ENCODE data around the gene CENPU. TPM values are rescaled to one million over a fixed set of nuclear protein-coding genes. Genes with fewer than 3 reads are reported as not detected.
"Not testable (repeated sequence)": the region's sequence is repeated elsewhere in the genome, so short reads cannot be mapped to it uniquely, and the experiment has no call there.

Gene CENPU, protein sequence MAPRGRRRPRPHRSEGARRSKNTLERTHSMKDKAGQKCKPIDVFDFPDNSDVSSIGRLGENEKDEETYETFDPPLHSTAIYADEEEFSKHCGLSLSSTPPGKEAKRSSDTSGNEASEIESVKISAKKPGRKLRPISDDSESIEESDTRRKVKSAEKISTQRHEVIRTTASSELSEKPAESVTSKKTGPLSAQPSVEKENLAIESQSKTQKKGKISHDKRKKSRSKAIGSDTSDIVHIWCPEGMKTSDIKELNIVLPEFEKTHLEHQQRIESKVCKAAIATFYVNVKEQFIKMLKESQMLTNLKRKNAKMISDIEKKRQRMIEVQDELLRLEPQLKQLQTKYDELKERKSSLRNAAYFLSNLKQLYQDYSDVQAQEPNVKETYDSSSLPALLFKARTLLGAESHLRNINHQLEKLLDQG
- 10 to 100 TPM; 48.6 to 66.4 TPM for total RNA-seq

DNA sequence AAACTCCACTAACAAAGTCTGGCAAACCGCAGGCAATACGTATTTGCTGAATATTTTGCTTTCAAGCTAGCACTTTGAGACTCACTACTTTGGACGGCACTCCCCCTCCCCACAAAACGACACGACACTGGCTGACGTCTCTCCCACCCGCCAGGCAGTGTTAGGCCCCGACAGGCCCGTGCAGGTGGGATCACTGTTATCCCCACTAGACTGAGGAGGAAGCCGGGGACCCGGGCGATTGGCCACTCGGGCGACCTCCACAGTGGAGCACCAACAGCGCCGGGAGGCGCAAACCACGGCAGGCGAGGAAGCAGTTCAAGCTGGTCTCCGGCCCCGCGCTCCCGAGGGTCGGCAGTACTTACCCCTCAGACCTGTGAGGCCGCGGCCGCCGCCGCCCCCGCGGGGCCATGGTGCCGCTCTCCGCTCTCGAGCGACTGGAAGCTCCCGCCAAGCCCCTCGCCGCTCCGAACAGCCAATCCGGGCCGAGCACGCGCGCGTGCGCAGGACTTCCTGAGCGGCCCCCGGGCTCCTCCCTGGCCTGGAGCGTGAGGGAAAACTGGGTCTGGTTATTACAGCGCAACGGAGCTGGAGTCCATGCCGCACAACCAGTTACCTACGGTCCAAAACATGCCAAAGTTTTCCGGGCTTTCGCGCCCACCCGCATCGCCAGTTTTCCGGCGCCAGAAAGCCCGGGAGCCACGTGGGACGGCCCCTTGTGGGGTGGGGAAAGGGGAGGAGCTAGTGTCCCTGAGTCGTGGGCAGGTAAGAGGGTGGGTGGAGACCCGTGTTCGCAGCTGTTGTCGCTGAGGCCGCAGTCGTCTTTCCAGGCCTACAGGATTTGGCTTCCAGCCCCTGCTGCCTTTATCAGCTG lies at the start of gene CENPU:
Gene CENPU (minus strand): TSS at position 443 of the 871 bp plus-strand sequence. CDS start 34 bp downstream, at position 409.
- Mint-ChIP-seq H3K27me3 (no peaks in the 10 kb centered on the region), H3K4me1 (peaks cover 6% of the 10 kb centered on the region), H3K4me3 (peak within 1 kb of the TSS; percentile 94), H3K27ac (peak within 1 kb of the TSS; percentile 85), H3K36me3 (ENCODE audit: low read depth) (peaks cover 46% of the 10 kb centered on the region), H3K9me3 (no peaks in the 10 kb centered on the region)
- ATAC-seq (replicated peaks) = peak; percentile 92

DNA sequence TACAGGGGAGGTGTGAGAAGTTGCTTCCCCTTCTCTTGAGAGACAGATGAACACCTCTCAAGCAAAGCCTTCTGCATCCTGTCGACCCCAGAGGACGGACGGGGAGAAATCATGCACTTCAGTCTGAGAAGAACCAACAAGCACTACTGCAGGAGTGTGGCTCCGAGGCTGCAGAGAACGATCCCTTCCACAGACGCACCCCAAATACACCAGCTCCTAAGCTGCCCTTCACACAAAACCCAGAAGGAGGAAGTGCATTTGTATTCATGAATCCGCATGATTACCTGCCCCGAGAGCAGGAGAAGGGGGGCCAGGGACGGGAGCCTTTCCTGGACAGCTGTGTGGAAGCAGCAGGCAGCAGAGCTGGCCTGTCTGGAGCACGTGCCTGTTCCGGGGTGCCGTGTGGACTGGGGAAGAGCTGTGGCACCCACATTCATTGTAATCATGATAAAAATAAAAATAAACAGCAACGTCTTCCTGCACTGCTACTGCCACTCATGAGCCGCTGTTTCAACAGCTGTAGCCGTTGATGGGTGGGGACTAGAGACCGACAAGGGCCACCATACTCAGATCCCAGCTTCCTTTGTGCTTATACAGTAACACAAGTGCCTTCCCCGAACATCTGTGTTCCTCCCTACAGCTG lies 49.0 kb upstream of the CENPU start:
- no peak for ATAC-seq (replicated peaks)
- Mint-ChIP-seq H3K27me3 (no peaks in the 10 kb centered on the region), H3K27ac (no peak overlapping the region), H3K4me1 (peaks cover 3% of the 10 kb centered on the region), H3K4me3 (no peak overlapping the region), H3K9me3 (no peaks in the 10 kb centered on the region), H3K36me3 (ENCODE audit: low read depth) (peaks cover 55% of the 10 kb centered on the region)

DNA sequence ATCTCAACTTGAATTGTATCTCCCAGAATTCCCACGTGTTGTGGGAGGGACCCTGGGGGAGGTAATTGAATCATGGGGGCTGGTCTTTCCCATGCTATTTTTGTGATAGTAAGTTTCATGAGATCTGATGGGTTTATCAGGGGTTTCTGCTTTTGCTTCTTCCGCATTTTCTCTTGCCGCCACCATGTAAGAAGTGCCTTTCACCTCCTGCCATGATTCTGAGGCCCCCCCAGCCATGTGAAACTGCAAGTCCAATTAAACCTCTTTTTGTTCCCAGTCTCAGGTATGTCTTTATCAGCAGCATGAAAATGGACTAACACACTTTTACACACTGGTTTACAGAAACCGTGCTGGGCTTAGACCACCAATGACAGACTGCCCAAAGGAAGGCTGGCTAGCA lies 45.3 kb upstream of the CENPU start:
- ATAC-seq (replicated peaks); H3K4me3 Mint-ChIP-seq; H3K9me3 Mint-ChIP-seq; H3K4me1 Mint-ChIP-seq; H3K27ac Mint-ChIP-seq; H3K27me3 Mint-ChIP-seq: not testable (repeated sequence)
- H3K36me3 Mint-ChIP-seq (ENCODE audit: low read depth) = peaks cover 26% of the 10 kb centered on the region

DNA sequence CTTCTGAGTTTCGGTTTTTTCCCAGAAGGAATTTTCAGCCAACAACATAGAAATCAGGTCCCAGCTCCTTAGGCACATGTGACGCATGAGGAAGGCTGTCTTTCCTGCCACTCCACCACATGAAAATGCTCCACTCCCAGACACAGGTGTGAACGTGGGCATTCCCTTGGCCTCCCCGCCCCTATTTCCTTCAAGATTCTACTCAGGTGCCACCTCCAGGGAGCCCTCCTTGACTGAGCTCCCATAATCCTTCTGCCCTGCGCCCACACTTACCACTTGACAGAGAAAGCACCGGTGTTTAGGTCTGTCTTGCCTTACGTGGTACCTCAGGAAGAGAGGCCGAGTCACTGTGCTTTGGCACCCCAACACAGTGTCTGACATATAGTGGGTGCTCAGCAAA lies 44.4 kb upstream of the CENPU start:
- Mint-ChIP-seq H3K4me3 (no peak overlapping the region), H3K4me1 (peaks cover 3% of the 10 kb centered on the region), H3K27me3 (no peaks in the 10 kb centered on the region), H3K27ac (no peak overlapping the region), H3K36me3 (ENCODE audit: low read depth) (peaks cover 17% of the 10 kb centered on the region), H3K9me3 (no peaks in the 10 kb centered on the region)
- no peak for ATAC-seq (replicated peaks)

DNA sequence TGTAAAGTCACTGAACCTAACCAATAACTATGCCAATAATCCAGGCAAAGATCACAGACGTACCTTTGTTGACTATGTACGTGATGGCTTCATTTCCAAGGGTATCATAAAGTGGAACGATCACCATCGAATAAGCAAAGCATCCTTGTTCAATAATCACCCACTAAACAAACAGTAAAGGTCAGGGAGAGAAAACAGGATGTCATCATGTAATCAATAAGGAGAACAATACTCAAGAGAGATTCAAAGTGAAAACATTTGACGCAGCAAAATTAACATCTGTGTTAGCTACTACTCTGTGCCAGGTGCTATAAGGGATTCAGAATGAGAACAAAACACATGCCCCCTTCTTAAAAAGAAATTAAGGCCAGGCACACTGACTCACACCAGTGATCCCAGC lies 42.9 kb upstream of the CENPU start:
- no peak for ATAC-seq (replicated peaks)
- H3K27ac Mint-ChIP-seq = no peak overlapping the region
- H3K4me3 Mint-ChIP-seq = no peak overlapping the region
- peaks cover 5% of the 10 kb centered on the region for H3K36me3 Mint-ChIP-seq (ENCODE audit: low read depth)
- H3K4me1 Mint-ChIP-seq = no peaks in the 10 kb centered on the region
- H3K27me3 Mint-ChIP-seq = no peaks in the 10 kb centered on the region
- H3K9me3 Mint-ChIP-seq = no peaks in the 10 kb centered on the region

DNA sequence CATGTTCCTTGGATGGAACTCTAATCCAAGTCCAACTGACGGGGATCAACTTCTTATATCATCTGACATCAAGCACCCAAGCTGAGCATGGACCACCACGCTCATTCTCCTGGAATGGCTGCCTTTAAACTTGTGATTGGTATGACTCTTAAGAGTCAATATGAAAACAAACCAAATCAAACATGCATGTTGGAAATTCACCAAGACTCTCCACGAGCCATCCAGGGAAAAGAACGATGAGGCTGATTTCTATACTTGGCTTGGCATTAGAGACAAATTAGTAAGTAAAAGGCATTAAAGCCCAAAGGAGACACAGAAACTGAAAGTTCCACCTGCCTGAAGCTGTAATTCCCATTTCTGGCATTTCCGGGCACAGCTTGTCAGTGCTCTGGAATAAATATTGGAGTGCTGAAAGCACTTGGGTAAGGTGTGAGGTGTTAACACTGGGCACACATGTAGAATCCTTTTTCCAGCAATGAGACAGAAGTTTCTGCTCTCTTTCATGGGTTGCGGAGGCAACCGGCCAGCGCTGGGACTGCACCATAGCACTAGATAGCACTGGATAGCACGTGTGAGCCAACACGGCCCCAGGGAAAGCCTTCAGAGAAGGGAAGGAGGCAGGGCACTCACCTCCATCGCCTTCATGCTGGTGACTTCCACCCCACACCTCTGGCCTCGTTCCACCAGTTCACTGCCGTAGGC lies 42.1 kb upstream of the CENPU start:
- no peak overlapping the region for H3K4me3 Mint-ChIP-seq
- peaks cover 5% of the 10 kb centered on the region for H3K36me3 Mint-ChIP-seq (ENCODE audit: low read depth)
- H3K27ac Mint-ChIP-seq = no peak overlapping the region
- H3K4me1 Mint-ChIP-seq = no peaks in the 10 kb centered on the region
- H3K27me3 Mint-ChIP-seq = no peaks in the 10 kb centered on the region
- ATAC-seq (replicated peaks) = no peak
- no peaks in the 10 kb centered on the region for H3K9me3 Mint-ChIP-seq

DNA sequence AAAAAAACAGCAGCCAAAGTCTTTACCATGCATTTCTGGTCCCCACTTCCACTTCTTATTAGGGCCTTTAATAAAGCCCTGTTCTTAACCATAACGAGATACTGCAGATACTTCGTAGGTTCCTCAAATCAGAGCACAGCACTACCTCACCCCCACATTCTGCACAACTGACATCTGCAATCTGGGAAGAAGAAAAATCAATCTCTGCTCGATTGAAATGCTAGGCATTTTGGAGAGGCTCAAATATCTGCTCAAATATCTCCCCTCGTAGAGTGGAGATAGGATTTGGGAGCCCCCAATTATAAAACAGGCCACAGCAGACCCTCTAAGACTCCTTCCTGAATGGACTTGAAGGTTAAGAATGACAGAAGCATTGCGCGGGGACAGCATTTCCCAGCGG lies 40.3 kb upstream of the CENPU start:
- no peak overlapping the region for H3K27ac Mint-ChIP-seq
- no peak overlapping the region for H3K4me3 Mint-ChIP-seq
- H3K27me3 Mint-ChIP-seq = no peaks in the 10 kb centered on the region
- ATAC-seq (replicated peaks) = no peak
- no peaks in the 10 kb centered on the region for H3K4me1 Mint-ChIP-seq
- H3K9me3 Mint-ChIP-seq = no peaks in the 10 kb centered on the region
- peaks cover 10% of the 10 kb centered on the region for H3K36me3 Mint-ChIP-seq (ENCODE audit: low read depth)

DNA sequence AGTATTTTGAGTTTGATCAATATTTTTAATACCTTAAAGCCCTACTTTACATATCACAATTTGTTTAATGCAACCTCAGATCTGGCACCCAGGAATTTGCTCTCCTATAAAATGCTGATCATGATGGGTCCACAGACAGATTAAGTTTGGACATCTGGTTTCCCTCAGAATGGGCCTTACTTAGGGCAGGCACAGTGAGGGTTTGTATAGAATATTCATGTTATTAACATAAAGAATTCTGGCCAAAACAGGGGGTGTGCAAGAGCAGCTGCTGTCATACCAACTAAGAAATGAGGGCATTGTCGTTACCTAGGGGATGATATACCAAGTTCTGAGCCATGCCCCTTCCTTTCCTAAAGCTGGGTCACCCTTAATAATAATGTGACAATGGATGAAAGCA lies 37.5 kb upstream of the CENPU start:
- peaks cover 28% of the 10 kb centered on the region for H3K36me3 Mint-ChIP-seq (ENCODE audit: low read depth)
- no peak overlapping the region for H3K4me3 Mint-ChIP-seq
- H3K4me1 Mint-ChIP-seq = no peaks in the 10 kb centered on the region
- ATAC-seq (replicated peaks) = no peak
- no peak overlapping the region for H3K27ac Mint-ChIP-seq
- H3K9me3 Mint-ChIP-seq = no peaks in the 10 kb centered on the region
- H3K27me3 Mint-ChIP-seq = no peaks in the 10 kb centered on the region

DNA sequence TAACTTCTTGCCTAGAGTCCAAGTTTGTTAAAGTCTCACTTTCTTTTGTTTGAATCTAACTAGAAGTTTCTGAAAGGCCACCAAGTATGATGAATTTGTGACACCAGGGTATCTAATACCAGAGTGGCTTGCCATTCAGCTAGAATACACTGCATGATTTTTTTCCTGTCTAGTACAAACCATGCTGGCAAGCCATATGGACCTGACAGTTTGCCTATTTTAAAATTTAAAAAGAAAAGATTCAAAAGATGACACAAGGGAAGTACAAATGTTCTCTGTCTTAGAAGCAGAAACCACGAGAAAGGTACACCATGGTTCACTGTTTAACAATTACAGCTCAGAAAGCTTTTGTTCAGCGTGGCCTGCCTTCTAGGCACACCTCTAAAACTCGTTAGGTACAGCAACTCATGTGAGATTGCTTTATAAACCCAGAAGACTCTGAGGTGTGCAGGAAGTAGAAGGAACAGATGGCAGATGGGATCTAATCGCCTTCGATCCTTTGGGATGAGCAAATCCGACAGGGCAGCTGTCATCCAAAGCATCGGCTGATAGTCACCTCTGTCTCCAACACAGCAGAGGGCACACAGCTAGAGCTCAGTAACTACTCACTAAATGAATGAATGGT lies 35.4 kb upstream of the CENPU start:
- no peak overlapping the region for H3K27ac Mint-ChIP-seq
- H3K36me3 Mint-ChIP-seq (ENCODE audit: low read depth) = peaks cover 49% of the 10 kb centered on the region
- H3K9me3 Mint-ChIP-seq = no peaks in the 10 kb centered on the region
- no peak overlapping the region for H3K4me3 Mint-ChIP-seq
- H3K27me3 Mint-ChIP-seq = no peaks in the 10 kb centered on the region
- no peaks in the 10 kb centered on the region for H3K4me1 Mint-ChIP-seq
- ATAC-seq (replicated peaks) = no peak

DNA sequence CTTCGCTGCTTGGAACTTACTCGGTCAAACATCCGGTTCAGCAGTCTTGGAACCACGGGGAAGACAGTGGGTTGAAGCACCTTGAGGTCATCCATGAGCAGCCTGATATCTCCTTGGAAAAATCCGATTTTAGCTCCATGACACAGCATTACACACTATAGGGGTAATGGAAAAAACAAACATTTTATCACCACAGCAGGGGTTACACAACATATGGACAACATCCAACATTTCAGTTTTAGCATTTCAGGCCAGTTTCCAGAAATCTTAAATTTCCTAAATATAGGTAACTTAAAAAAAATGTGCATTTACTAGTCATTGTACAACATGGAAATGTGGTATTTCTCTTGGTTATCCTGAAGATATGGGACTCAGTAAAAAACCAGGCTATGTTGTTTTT lies 34.4 kb upstream of the CENPU start:
- Mint-ChIP-seq H3K9me3 (no peaks in the 10 kb centered on the region), H3K27me3 (no peaks in the 10 kb centered on the region), H3K27ac (no peak overlapping the region), H3K36me3 (ENCODE audit: low read depth) (peaks cover 49% of the 10 kb centered on the region), H3K4me1 (no peaks in the 10 kb centered on the region), H3K4me3 (no peak overlapping the region)
- no peak for ATAC-seq (replicated peaks)

DNA sequence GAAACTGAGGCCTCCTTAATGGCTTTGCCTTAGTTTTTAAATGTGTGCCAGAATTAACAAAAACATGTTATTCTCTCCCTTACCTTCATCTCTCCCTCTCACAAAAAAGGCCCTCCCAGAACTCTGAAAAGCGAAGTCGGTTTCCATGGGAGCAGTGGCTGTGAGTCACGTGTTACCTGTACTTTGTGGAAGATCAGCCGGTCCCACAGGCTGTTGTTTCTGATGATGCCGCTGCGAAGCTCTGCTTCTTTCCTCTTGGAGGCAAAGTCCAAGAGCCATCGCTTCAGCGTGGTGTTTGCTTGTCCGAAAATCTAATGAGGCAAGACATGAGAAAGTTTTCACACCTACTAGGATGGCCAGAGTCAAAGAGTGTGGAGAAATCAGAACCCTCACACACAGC lies 32.5 kb upstream of the CENPU start:
- Mint-ChIP-seq H3K4me1 (peaks cover 7% of the 10 kb centered on the region), H3K4me3 (no peak overlapping the region), H3K27me3 (no peaks in the 10 kb centered on the region), H3K9me3 (no peaks in the 10 kb centered on the region), H3K27ac (no peak overlapping the region), H3K36me3 (ENCODE audit: low read depth) (peaks cover 57% of the 10 kb centered on the region)
- ATAC-seq (replicated peaks) = no peak

DNA sequence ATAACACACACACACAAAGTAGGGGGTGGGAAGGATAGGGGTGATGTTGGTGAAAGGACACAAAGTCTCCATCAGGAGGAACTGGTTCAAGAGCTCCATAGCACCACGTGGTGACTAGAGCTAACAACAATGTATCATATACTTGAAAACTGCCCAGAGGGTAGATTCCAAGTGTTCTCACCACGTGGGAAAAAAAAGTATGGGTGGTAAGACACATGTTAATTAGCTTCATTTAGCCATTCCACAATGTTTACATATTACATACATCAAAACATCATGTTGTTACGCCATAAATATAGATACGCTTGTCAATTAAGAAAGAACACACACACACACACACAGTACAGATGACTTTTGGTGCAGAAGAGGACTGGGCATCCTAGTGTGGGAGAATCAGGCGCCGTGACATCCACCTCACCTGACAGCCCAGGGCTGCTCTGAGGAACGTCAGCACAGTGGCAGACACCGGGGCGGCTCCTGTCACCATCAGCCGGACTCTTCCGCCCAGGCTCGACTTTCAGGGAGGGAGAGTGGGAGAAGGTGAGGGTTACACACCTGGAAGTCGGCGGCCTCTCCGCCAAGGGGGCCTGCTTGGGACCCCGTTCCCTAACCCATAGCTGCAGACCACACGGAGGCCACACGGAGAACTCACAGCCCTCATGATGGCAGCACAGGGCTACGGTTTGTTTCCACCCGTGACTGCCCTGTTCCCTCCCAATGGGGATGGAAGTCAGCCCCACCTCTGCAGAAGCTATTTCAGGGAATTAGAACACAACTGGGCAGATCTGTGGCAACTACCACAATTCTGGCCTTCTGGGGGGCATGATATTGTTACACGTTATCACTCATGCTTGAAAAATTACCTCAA lies 31.8 kb upstream of the CENPU start:
- Mint-ChIP-seq H3K27me3 (no peaks in the 10 kb centered on the region), H3K4me3 (no peak overlapping the region), H3K9me3 (no peaks in the 10 kb centered on the region), H3K4me1 (peaks cover 7% of the 10 kb centered on the region), H3K36me3 (ENCODE audit: low read depth) (peaks cover 60% of the 10 kb centered on the region), H3K27ac (no peak overlapping the region)
- ATAC-seq (replicated peaks) = no peak

DNA sequence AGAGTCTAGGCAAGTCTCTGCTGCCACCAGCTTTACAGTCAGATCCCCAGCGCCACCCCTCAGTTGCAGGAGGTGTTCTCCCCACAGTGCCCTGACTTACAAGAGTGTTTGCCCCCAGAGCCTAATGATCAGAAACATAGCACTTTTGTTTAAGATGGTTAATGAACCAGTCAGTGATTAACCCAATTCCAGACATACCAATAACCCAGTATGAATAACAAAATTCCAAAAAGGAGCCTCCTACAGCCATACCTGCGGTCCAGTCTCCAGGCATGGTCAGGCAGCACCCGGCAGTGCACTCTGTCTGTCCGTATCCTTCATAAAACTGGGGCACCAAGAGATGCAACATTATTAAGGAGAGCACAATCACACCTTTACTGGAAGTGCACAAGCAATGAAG lies 30.7 kb upstream of the CENPU start:
- no peak overlapping the region for H3K27ac Mint-ChIP-seq
- H3K27me3 Mint-ChIP-seq = no peaks in the 10 kb centered on the region
- peaks cover 63% of the 10 kb centered on the region for H3K36me3 Mint-ChIP-seq (ENCODE audit: low read depth)
- no peak overlapping the region for H3K4me3 Mint-ChIP-seq
- H3K9me3 Mint-ChIP-seq = no peaks in the 10 kb centered on the region
- no peak for ATAC-seq (replicated peaks)
- peaks cover 7% of the 10 kb centered on the region for H3K4me1 Mint-ChIP-seq

All from activated T-helper 17 cell treated with anti-CD3 and anti-CD28 coated beads, Interleukin-2, amount 50 U/mL, for 72 hours (primary cell).